ENCODE measurements around the gene SHH.

The SHH gene

GRCh38 chr7:155802291-155802690 is 10.0 kb downstream of the SHH start:
- H3K27ac ChIP-seq: no peak overlapping the region
- TF ChIP-seq, protein P1, sequence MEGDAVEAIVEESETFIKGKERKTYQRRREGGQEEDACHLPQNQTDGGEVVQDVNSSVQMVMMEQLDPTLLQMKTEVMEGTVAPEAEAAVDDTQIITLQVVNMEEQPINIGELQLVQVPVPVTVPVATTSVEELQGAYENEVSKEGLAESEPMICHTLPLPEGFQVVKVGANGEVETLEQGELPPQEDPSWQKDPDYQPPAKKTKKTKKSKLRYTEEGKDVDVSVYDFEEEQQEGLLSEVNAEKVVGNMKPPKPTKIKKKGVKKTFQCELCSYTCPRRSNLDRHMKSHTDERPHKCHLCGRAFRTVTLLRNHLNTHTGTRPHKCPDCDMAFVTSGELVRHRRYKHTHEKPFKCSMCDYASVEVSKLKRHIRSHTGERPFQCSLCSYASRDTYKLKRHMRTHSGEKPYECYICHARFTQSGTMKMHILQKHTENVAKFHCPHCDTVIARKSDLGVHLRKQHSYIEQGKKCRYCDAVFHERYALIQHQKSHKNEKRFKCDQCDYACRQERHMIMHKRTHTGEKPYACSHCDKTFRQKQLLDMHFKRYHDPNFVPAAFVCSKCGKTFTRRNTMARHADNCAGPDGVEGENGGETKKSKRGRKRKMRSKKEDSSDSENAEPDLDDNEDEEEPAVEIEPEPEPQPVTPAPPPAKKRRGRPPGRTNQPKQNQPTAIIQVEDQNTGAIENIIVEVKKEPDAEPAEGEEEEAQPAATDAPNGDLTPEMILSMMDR (conservative IDR thresholded peaks at IDR 0.05): no peak

GRCh38 chr7:155800741-155801267 is 11.5 kb downstream of the SHH start:
- H3K27ac ChIP-seq: no peak overlapping the region
- TF ChIP-seq, protein P1 (conservative IDR thresholded peaks at IDR 0.05): no peak

DNA sequence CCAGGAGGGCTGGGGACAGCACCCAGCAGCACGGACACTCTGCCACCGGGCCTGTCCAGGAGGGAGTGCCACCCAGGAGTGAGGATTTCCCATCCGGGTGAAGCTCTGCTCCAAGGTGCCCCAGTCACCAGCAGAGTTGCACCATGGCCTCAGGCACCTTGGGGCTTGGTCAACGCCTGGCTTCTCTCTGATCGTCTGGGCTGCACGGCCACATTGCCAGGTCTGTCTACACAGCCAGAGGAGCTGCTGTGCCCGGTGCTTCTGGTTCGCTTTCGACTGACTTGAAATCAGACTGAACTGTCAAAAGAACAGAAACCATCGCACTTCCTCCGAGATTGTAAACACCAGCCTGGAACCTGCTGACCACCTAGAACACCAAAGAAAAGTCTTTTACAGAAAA is 12.0 kb downstream of the SHH start:
- no peak overlapping the region; the same call in 1 of the 2 replicates for H3K27ac ChIP-seq
- TF ChIP-seq, protein P1 (conservative IDR thresholded peaks at IDR 0.05): no peak

DNA sequence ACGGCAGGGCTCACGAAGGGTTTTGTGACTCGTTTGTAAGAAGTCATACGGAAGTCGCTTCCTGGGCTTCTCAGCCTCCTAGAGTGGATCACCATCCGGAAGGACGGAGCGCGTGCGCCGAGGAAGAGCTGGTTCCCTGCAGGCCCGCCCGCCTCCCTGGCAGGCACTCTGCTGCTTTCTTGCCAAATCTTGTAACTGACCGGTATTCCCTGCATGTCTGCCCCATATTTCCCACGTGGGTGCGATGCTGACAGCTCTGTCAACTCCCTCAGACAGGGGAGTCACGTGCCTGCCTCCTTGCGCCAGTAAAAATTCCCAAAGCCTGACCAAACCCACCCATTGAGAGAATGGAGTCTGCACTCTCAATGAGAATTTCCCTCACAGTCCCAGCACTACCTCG is 12.7 kb downstream of the SHH start:
- H3K27ac ChIP-seq: peak overlapping the region; percentile 40; the same call in 1 of the 2 replicates
- TF ChIP-seq, protein P1 (conservative IDR thresholded peaks at IDR 0.05): no peak

DNA sequence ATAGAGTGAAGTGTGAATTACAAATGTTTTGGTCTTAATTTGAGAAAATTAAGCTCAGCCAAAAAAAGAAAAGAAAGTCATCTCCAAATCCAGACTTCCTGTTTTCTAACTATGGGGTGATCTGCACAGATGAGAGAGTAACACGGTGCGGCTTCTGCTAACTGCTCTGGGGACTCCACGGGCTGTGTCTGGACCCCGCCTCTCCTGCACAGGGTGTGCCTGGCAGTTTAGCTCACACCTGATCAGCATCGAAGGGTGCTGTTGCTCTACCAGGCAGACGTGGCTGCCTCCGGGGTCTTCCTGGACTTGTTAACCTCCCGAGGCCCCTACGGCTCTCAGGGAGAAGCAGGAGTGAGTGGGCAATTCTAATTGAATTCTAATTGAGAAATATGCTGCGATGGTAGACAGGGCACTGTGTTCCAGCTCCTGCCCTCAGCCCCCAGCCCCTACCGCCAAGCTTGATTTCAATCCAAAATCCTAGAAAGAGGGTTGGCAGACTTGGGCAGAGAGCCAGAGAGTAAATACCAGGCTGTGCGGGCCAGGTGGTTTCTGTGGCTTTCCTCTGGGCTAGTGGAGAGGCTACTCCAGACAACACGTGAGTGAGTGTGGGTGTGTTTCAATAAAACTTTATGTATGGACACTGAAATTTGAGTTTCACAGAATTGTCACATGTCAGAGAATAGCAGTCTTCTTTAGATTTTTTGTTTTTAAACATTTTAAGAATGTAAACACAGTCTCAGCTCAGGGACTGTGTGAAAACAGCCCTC is 13.4 kb downstream of the SHH start:
- TF ChIP-seq, protein P1 (conservative IDR thresholded peaks at IDR 0.05): no peak
- peak overlapping the region; percentile 40; the same call in 1 of the 2 replicates for H3K27ac ChIP-seq

- TF ChIP-seq, protein P1 (conservative IDR thresholded peaks at IDR 0.05): peak; percentile 48
- peak overlapping the region; percentile 40 for H3K27ac ChIP-seq
These were observed 14.7 kb downstream of the SHH start for GRCh38 chr7:155797262-155798250.
